Neural cell (in vitro differentiated cells): Measurements from ENCODE around the gene SIM1. TPM values are rescaled to one million over a fixed set of nuclear protein-coding genes. Genes with fewer than 3 reads are reported as not detected.

ENCODE experiments used
- H2AFZ ChIP-seq: fragments of 200-600, 300-800 bp; sonication (generic), shearing (Covaris generic); 2 replicates; pipeline ENCODE4 v1.6.0; 2014; ENCODE audit warnings: low read depth, mild to moderate bottlenecking, antibody characterized with exemption, low read length, moderate library complexity
- H3F3A ChIP-seq: fragments of 200-600 bp; shearing (Covaris generic); 2 replicates; pipeline ENCODE4 v1.6.1; 2016; ENCODE audit warnings: mild to moderate bottlenecking, moderate library complexity, mixed read lengths, antibody characterized with exemption, low read length; ENCODE audit not compliant: insufficient read depth, poor library complexity, severe bottlenecking
- H3K27ac ChIP-seq: fragments of 200-600, 300-800 bp; sonication (generic), shearing (Covaris generic); 2 replicates; pipeline ENCODE4 v1.5.1; 2014; ENCODE audit warnings: mild to moderate bottlenecking, low read length, moderate library complexity
- H3K27me3 ChIP-seq: fragments of 300-800, 200-600 bp; sonication (generic), shearing (Covaris generic); 2 replicates; pipeline ENCODE4 v1.6.0; 2014; ENCODE audit warnings: mild to moderate bottlenecking, low read depth, low read length, moderate library complexity; ENCODE audit not compliant: insufficient read depth
- H3K36me3 ChIP-seq: fragments of 300-800, 200-600 bp; sonication (generic), shearing (Covaris generic); 2 replicates; pipeline ENCODE4 v1.5.1; 2014; ENCODE audit warnings: mild to moderate bottlenecking, antibody characterized with exemption, low read length, moderate library complexity; ENCODE audit not compliant: insufficient read depth
- H3K4me2 ChIP-seq: fragments of 300-800, 200-600 bp; sonication (generic), shearing (Covaris generic); 2 replicates; pipeline ENCODE4 v1.6.0; 2014; ENCODE audit warnings: mild to moderate bottlenecking, low read length
- H3K4me3 ChIP-seq: fragments of 300-800, 200-600 bp; sonication (generic), shearing (Covaris generic); 2 replicates; pipeline ENCODE4 v1.5.1; 2014; ENCODE audit warnings: mild to moderate bottlenecking, low read length, moderate library complexity
- H3K79me2 ChIP-seq: fragments of 200-600 bp; shearing (Covaris generic); replicated peaks from 2 replicates; pipeline ENCODE4 v1.6.0; 2014; ENCODE audit warnings: mild to moderate bottlenecking, low read length, moderate library complexity; ENCODE audit not compliant: insufficient read depth
- H3K9ac ChIP-seq: fragments of 300-800, 200-600 bp; sonication (generic), shearing (Covaris generic); 2 replicates; pipeline ENCODE4 v1.6.1; 2016; ENCODE audit warnings: mild to moderate bottlenecking, low read length, mixed read lengths
- H3K9me2 ChIP-seq: fragments of 200-600 bp; shearing (Covaris generic); 2 replicates; pipeline ENCODE4 v1.6.1; 2016; ENCODE audit warnings: mild to moderate bottlenecking, low read length, mixed read lengths; ENCODE audit not compliant: insufficient read depth
- H3K9me3 ChIP-seq: fragments of 200-600, 300-800 bp; sonication (generic), shearing (Covaris generic); 2 replicates; pipeline ENCODE4 v1.6.1; 2016; ENCODE audit warnings: mild to moderate bottlenecking, mixed run types, low read length, moderate library complexity, mixed read lengths
- H4K20me1 ChIP-seq: fragments of 200-600 bp; shearing (Covaris generic); 2 replicates; pipeline ENCODE4 v1.6.1; 2016; ENCODE audit warnings: mild to moderate bottlenecking, mixed run types; ENCODE audit not compliant: insufficient read depth
- CTCF ChIP-seq: fragments of 450-650 bp; IDR thresholded peaks from 2 replicates; pipeline ENCODE4 v1.5.1; 2014; ENCODE audit warnings: antibody characterized with exemption, mild to moderate bottlenecking, moderate library complexity; ENCODE audit not compliant: poor library complexity, severe bottlenecking
- EP300 ChIP-seq: fragments of 450-650 bp; conservative IDR thresholded peaks from 2 replicates; pipeline ENCODE4 v1.6.1; 2014; ENCODE audit warnings: antibody characterized with exemption, mild to moderate bottlenecking, moderate library complexity; ENCODE audit not compliant: poor library complexity, severe bottlenecking
- EZH2 ChIP-seq: fragments of 200-600, 300-800 bp; shearing (Covaris generic), sonication (generic); IDR thresholded peaks from 2 replicates; pipeline ENCODE4 v1.6.1; 2014; ENCODE audit warnings: antibody characterized with exemption, low read length, borderline replicate concordance, mild to moderate bottlenecking; ENCODE audit not compliant: insufficient read depth, poor library complexity, severe bottlenecking
- MXI1 ChIP-seq: fragments of 450-650 bp; conservative IDR thresholded peaks from 2 replicates; pipeline ENCODE4 v1.6.1; 2014; ENCODE audit warnings: antibody characterized with exemption, mild to moderate bottlenecking; ENCODE audit not compliant: poor library complexity, severe bottlenecking
- POLR2AphosphoS5 ChIP-seq: IDR thresholded peaks from 2 replicates; pipeline ENCODE4 v1.6.1; 2012
- RAD21 ChIP-seq: fragments of 450-650 bp; conservative IDR thresholded peaks from 2 replicates; pipeline ENCODE4 v1.6.1; 2014; ENCODE audit warnings: antibody characterized with exemption, mild to moderate bottlenecking, moderate library complexity
- SMC3 ChIP-seq: fragments of 450-650 bp; conservative IDR thresholded peaks from 2 replicates; pipeline ENCODE4 v1.6.1; 2014; ENCODE audit warnings: antibody characterized with exemption, mild to moderate bottlenecking, moderate library complexity; ENCODE audit not compliant: poor library complexity
- TAF1 ChIP-seq: IDR thresholded peaks from 2 replicates; pipeline ENCODE4 v1.6.1; 2012; ENCODE audit warnings: low read depth
- polyA plus RNA-seq: library from polyadenylated mRNA; depleted of rRNA; stranded (reverse); fragments of >200 nt; gene quantifications from 2 replicates; pipeline ENCODE4 v1.2.3, GENCODE V29; 2014
- TF ChIP-seq, protein P1 (sequence below): IDR thresholded peaks from 2 replicates; pipeline ENCODE4 v1.6.1; 2012; ENCODE audit warnings: borderline replicate concordance

Gene SIM1
- polyA plus RNA-seq, 1 donor from 2014 or later, result not detected

DNA sequence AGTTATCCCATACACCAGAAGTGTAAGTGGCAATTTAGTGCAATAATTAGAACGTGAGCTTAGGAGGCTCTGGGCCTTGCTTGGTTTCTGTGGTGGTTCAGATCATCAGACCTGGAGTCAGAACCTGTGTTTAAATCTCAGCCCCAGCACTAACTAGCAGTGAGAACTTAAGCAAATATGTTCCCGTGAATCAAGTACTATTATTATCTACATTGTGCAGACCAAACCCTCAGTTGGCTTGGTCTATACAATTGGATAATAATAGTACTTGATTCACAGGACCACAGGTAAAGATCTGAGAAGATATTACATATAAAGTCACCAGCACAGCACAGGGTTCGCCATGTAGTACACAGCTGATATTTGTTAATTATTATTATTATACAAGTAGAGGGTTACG, 93.1 kb downstream of the SIM1 start:
- TF ChIP-seq POLR2AphosphoS5 (no peak), MXI1 (no peak), RAD21 (no peak), EP300 (no peak), SMC3 (no peak), TAF1 (no peak), EZH2 (no peak), CTCF (no peak)
- TF ChIP-seq, protein P1, sequence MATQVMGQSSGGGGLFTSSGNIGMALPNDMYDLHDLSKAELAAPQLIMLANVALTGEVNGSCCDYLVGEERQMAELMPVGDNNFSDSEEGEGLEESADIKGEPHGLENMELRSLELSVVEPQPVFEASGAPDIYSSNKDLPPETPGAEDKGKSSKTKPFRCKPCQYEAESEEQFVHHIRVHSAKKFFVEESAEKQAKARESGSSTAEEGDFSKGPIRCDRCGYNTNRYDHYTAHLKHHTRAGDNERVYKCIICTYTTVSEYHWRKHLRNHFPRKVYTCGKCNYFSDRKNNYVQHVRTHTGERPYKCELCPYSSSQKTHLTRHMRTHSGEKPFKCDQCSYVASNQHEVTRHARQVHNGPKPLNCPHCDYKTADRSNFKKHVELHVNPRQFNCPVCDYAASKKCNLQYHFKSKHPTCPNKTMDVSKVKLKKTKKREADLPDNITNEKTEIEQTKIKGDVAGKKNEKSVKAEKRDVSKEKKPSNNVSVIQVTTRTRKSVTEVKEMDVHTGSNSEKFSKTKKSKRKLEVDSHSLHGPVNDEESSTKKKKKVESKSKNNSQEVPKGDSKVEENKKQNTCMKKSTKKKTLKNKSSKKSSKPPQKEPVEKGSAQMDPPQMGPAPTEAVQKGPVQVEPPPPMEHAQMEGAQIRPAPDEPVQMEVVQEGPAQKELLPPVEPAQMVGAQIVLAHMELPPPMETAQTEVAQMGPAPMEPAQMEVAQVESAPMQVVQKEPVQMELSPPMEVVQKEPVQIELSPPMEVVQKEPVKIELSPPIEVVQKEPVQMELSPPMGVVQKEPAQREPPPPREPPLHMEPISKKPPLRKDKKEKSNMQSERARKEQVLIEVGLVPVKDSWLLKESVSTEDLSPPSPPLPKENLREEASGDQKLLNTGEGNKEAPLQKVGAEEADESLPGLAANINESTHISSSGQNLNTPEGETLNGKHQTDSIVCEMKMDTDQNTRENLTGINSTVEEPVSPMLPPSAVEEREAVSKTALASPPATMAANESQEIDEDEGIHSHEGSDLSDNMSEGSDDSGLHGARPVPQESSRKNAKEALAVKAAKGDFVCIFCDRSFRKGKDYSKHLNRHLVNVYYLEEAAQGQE, result no peak

DNA sequence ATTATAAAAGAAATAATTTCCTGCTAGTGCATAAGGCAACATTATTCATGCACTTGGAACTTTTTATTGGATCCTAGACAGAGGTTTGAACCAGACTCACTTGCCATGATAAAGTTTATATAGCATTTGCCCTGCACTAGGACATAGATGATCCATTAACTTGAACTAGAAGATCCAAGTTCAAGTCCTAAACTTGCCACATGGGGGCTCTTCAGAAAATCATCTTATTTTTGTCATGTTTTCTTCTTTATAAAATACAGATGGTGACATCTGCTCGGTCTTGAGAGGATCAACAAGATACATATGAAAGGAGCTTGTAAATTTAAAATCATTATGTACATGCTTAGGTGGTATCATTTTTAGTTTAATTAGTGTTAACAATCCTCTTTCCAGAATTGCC, 94.5 kb downstream of the SIM1 start:
- no peak overlapping the region for H3K4me2 ChIP-seq
- no peak overlapping the region for H3K9ac ChIP-seq

More for the DNA sequence above, 93.1 kb downstream of the SIM1 start:
- H3K9me3 ChIP-seq, result no peaks in the 10 kb centered on the region
- no peaks in the 10 kb centered on the region for H3F3A ChIP-seq
- no peak overlapping the region for H3K4me3 ChIP-seq
- no peak overlapping the region for H3K27ac ChIP-seq
- no peak overlapping the region for H3K9ac ChIP-seq
- H3K27me3 ChIP-seq, result no peaks in the 10 kb centered on the region
- H2AFZ ChIP-seq, result no peak overlapping the region
- H3K4me2 ChIP-seq, result no peak overlapping the region
- H3K9me2 ChIP-seq, result no peaks in the 10 kb centered on the region
- no peaks in the 10 kb centered on the region for H4K20me1 ChIP-seq
- H3K36me3 ChIP-seq, result no peaks in the 10 kb centered on the region
- H3K79me2 ChIP-seq, result no peaks in the 10 kb centered on the region

More for the DNA sequence above, 94.5 kb downstream of the SIM1 start:
- Histone ChIP-seq H3K79me2 (no peaks in the 10 kb centered on the region), H3K27me3 (no peaks in the 10 kb centered on the region), H3K27ac (no peak overlapping the region), H2AFZ (no peak overlapping the region), H3F3A (no peaks in the 10 kb centered on the region), H3K9me2 (no peaks in the 10 kb centered on the region), H4K20me1 (no peaks in the 10 kb centered on the region), H3K36me3 (no peaks in the 10 kb centered on the region), H3K4me3 (no peak overlapping the region), H3K9me3 (no peaks in the 10 kb centered on the region)
- TF ChIP-seq TAF1 (no peak), SMC3 (no peak), MXI1 (no peak), EP300 (no peak), CTCF (no peak), RAD21 (no peak), POLR2AphosphoS5 (no peak), EZH2 (no peak)
- TF ChIP-seq, protein P1, result no peak
